ENCODE results near the gene SLC10A7. TPM values are rescaled to one million over a fixed set of nuclear protein-coding genes. Genes with fewer than 3 reads are reported as not detected.
A peak's percentile ranks its signal among the peaks of the same experiment; 100 is the strongest.

SLC10A7 gene
- total and polyA plus RNA-seq, 4 donors = 7.3 to 25.6 (median 15.5) TPM

DNA sequence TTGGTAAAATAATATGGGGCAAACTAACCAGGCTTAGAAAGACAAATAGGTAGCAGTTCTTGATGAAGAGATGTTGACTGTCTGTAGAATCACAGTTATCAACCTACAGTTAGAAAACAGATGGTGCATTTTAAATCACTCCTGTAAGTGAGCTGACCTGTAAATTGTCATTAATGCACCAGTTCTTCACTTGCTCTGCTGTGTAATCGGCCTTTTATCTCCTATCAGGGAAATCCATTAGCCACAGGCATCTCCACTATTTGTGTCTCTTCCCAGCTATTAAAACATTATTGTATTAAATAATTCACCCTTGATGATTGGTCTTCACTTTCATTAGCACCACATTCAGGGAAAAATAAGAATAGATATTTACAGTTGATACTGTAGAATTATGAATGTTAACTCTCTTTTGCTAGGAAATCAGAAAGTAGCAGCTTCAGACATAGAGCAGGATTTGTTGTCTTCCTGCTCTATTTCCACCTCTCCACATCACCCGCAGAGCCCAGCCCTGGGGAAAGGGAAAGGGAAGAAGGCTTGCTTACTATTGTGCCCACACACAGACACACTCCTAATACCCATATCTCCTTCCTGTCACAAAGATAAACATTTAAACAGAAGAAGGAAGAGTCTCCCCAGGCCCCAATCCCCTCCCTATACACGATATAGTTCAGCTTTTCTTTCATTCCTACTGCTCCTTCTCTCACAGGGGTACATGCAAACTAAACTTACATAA is 210.3 kb downstream of the SLC10A7 start:
- no peaks in the 10 kb centered on the region for H3K27me3 ChIP-seq (ENCODE audit: control insufficient read depth, insufficient read depth, low read length)
- no peak overlapping the region for H3K27ac ChIP-seq (ENCODE audit: low read depth, low read length)
- H3K9me3 ChIP-seq (ENCODE audit: control insufficient read depth, insufficient read depth, low read length) = no peaks in the 10 kb centered on the region
- no peaks in the 10 kb centered on the region for H3K36me3 ChIP-seq (ENCODE audit: control insufficient read depth, insufficient read depth, low read length)
- no peaks in the 10 kb centered on the region for H3K4me1 ChIP-seq (ENCODE audit: control insufficient read depth, insufficient read depth, low read length)
- WGBS (ENCODE audit: insufficient coverage) = no CpG with 5 or more reads among the region's 3 CpGs
- H3K4me3 ChIP-seq (ENCODE audit: low read depth, low read length) = no peak overlapping the region
- DNase-seq (ENCODE audit: low read depth in 4 of 6, low spot score in 6 of 6) = peak in 1 of 6 donors; percentile 74

DNA sequence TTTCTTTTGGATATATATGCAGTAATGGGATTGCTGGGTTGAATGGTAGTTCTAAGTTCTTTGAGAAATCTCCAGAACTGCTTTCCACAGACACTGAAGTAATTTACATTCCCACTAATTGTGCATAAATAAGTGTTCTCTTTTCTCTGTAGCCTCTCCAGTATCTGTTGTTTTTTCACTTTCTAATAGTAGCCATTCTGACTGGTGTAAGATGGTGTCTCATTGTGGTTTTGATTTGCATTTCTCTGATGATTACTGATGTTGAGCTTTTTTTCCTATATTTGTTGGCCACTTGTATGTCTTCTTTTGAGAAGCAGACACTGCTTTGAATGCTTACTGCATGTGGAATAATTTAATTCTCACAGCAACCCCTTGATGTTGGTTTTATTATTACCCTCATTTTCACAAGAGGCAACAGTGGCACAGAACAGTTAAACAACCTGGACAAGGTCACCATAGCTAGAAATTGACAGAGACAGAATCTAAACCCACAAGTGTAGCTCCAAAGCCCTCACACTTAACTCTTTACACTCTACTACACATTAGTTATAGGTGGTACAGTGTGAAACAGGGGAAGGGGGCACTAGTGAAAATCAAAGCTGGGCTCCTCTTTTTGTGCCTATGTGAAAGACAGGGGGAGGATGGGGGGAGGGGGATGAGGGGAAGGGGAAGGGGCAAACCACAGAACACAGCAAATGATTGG is 211.3 kb downstream of the SLC10A7 start:
- no peaks in the 10 kb centered on the region for H3K36me3 ChIP-seq (ENCODE audit: control insufficient read depth, insufficient read depth, low read length)
- H3K27me3 ChIP-seq (ENCODE audit: control insufficient read depth, insufficient read depth, low read length) = no peaks in the 10 kb centered on the region
- no peaks in the 10 kb centered on the region for H3K4me1 ChIP-seq (ENCODE audit: control insufficient read depth, insufficient read depth, low read length)
- no peaks in the 10 kb centered on the region for H3K9me3 ChIP-seq (ENCODE audit: control insufficient read depth, insufficient read depth, low read length)
- no peak for DNase-seq (ENCODE audit: low read depth in 4 of 6, low spot score in 6 of 6)
- no peak overlapping the region for H3K4me3 ChIP-seq (ENCODE audit: low read depth, low read length)
- H3K27ac ChIP-seq (ENCODE audit: low read depth, low read length) = no peak overlapping the region

DNA sequence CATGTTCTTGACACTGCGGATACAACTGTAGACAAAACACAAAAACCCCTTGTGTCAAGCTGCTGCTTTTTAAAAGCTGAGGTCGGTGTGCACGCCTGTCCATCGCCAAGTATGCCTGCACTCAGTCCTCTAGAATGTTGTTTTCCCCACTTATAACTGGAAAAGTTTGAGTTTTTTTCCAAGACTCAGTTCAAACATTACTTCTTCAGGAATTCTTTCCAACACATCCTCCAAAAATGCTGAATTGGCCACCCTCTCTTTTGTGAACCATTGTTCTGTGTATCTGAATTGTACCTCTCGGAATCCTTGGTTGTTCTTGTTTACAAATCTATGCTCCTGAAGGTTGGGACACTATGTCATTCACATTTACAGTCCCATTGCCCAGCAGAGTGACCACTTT is 212.8 kb downstream of the SLC10A7 start:
- Histone ChIP-seq H3K9me3 (ENCODE audit: control insufficient read depth, insufficient read depth, low read length) (no peaks in the 10 kb centered on the region), H3K27ac (ENCODE audit: low read depth, low read length) (no peak overlapping the region), H3K36me3 (ENCODE audit: control insufficient read depth, insufficient read depth, low read length) (no peaks in the 10 kb centered on the region), H3K4me3 (ENCODE audit: low read depth, low read length) (no peak overlapping the region), H3K4me1 (ENCODE audit: control insufficient read depth, insufficient read depth, low read length) (no peaks in the 10 kb centered on the region), H3K27me3 (ENCODE audit: control insufficient read depth, insufficient read depth, low read length) (no peaks in the 10 kb centered on the region)
- WGBS (ENCODE audit: insufficient coverage) = 53% methylated on average over 3 of the region's 5 CpGs
- DNase-seq (ENCODE audit: low read depth in 4 of 6, low spot score in 6 of 6) = no peak

- H3K27me3 ChIP-seq (ENCODE audit: control insufficient read depth, insufficient read depth, low read length) = no peaks in the 10 kb centered on the region
- H3K4me1 ChIP-seq (ENCODE audit: control insufficient read depth, insufficient read depth, low read length) = no peaks in the 10 kb centered on the region
- H3K36me3 ChIP-seq (ENCODE audit: control insufficient read depth, insufficient read depth, low read length) = no peaks in the 10 kb centered on the region
- DNase-seq (ENCODE audit: low read depth in 4 of 6, low spot score in 6 of 6) = no peak
- H3K27ac ChIP-seq (ENCODE audit: low read depth, low read length) = no peak overlapping the region
- H3K4me3 ChIP-seq (ENCODE audit: low read depth, low read length) = no peak overlapping the region
- 100% methylated on average over 2 of the region's 2 CpGs for WGBS (ENCODE audit: insufficient coverage)
- no peaks in the 10 kb centered on the region for H3K9me3 ChIP-seq (ENCODE audit: control insufficient read depth, insufficient read depth, low read length)
Measured at GRCh38 chr4:146302822-146303221, 218.9 kb downstream of the SLC10A7 start.

DNA sequence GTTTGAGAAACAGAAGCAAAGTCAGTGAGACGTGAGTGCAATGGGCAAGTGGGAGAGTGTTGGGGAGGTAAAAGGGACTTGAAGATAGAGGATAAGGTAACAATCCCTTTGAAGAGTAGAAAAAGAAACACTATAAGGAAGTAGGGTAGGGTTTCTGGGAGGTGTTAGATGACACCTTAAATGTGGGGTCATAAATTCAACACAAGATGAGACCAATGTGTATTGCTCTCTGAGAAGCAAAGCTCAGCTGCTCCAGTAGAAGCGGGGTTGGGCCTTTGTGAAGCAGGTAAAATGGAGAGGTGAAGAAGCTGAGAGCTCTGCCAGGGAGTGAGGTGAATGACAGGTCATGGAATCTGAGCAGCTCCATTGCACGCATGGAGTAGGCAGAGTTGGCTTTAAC is 222.1 kb downstream of the SLC10A7 start:
- Histone ChIP-seq H3K4me1 (ENCODE audit: control insufficient read depth, insufficient read depth, low read length) (no peaks in the 10 kb centered on the region), H3K9me3 (ENCODE audit: control insufficient read depth, insufficient read depth, low read length) (no peaks in the 10 kb centered on the region), H3K27ac (ENCODE audit: low read depth, low read length) (no peak overlapping the region), H3K4me3 (ENCODE audit: low read depth, low read length) (no peak overlapping the region), H3K36me3 (ENCODE audit: control insufficient read depth, insufficient read depth, low read length) (no peaks in the 10 kb centered on the region), H3K27me3 (ENCODE audit: control insufficient read depth, insufficient read depth, low read length) (no peaks in the 10 kb centered on the region)
- WGBS (ENCODE audit: insufficient coverage) = 91% methylated on average over 3 of the region's 3 CpGs
- DNase-seq (ENCODE audit: low read depth in 4 of 6, low spot score in 6 of 6) = no peak

- Histone ChIP-seq H3K4me1 (ENCODE audit: control insufficient read depth, insufficient read depth, low read length) (no peaks in the 10 kb centered on the region), H3K27ac (ENCODE audit: low read depth, low read length) (no peak overlapping the region), H3K4me3 (ENCODE audit: low read depth, low read length) (no peak overlapping the region), H3K9me3 (ENCODE audit: control insufficient read depth, insufficient read depth, low read length) (no peaks in the 10 kb centered on the region), H3K27me3 (ENCODE audit: control insufficient read depth, insufficient read depth, low read length) (no peaks in the 10 kb centered on the region), H3K36me3 (ENCODE audit: control insufficient read depth, insufficient read depth, low read length) (no peaks in the 10 kb centered on the region)
- WGBS (ENCODE audit: insufficient coverage) = no CpG with 5 or more reads among the region's 2 CpGs
- DNase-seq (ENCODE audit: low read depth in 4 of 6, low spot score in 6 of 6) = peak in 1 of 6 donors; percentile 46
Measured at GRCh38 chr4:146294776-146295175, 227.0 kb downstream of the SLC10A7 start.

DNA sequence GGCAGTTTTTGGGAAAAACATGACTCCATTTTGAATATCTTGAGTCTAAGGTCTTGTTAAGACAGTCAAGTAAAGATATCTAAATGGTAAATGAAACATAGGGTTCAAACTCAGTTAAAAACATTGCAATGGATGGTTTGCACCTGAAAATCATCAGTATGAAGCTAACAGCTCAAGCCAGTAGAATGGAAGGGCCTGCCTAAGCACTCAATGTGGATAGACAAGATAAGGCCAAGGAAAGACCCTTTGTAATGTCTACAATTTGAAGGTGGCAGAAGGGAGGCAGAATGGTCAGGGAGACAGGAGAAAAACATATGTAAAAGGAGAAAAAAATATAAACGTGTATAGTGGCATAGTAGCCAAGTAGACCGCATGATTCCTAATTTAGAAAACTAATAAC is 229.2 kb downstream of the SLC10A7 start:
- Histone ChIP-seq H3K27ac (ENCODE audit: low read depth, low read length) (no peak overlapping the region), H3K9me3 (ENCODE audit: control insufficient read depth, insufficient read depth, low read length) (no peaks in the 10 kb centered on the region), H3K36me3 (ENCODE audit: control insufficient read depth, insufficient read depth, low read length) (no peaks in the 10 kb centered on the region), H3K4me3 (ENCODE audit: low read depth, low read length) (no peak overlapping the region), H3K4me1 (ENCODE audit: control insufficient read depth, insufficient read depth, low read length) (no peaks in the 10 kb centered on the region), H3K27me3 (ENCODE audit: control insufficient read depth, insufficient read depth, low read length) (no peaks in the 10 kb centered on the region)
- no peak for DNase-seq (ENCODE audit: low read depth in 4 of 6, low spot score in 6 of 6)
- no CpG with 5 or more reads among the region's 2 CpGs for WGBS (ENCODE audit: insufficient coverage)

DNA sequence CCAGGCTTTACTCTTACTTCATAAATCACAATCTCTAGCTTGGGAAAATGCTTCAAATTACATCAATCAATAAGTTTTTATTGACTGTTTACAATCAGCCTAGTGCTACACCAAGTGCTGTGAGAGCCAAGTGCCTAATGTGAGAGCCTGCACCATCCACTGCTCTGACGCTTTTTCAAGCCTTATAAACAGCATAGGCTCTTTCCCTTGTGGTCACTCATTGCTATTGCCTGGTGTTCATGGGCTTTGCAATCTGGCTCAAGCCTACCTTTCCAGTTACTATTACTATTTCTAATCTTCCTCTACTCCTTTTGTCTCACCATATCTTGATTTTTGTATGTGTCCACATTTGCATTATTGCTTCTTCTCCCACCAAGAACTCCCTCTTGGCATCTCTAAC is 230.4 kb downstream of the SLC10A7 start:
- WGBS (ENCODE audit: insufficient coverage) = 83% methylated on average over 1 of the region's 1 CpG

DNA sequence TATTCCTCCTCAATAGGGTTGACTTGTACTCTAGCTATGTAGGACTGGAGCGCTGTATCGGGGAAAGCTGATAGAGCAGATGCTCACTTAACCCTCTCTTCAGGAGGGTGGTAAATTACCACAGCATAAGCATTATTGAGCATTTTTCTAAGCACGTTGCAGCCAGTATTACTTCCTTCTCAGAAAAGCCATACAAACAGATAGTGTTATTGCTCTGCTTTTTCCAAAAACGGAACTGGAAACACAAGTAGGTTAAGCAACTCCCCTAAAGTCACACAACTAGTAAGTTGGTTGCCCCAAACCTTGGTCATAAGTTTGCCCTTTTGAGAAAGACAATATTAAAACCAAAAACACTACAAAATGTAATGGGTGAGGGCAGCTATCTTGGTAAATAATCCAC is 233.5 kb downstream of the SLC10A7 start:
- Histone ChIP-seq H3K36me3 (ENCODE audit: control insufficient read depth, insufficient read depth, low read length) (peaks cover 14% of the 10 kb centered on the region), H3K4me1 (ENCODE audit: control insufficient read depth, insufficient read depth, low read length) (no peaks in the 10 kb centered on the region), H3K9me3 (ENCODE audit: control insufficient read depth, insufficient read depth, low read length) (no peaks in the 10 kb centered on the region), H3K27ac (ENCODE audit: low read depth, low read length) (no peak overlapping the region), H3K4me3 (ENCODE audit: low read depth, low read length) (no peak overlapping the region), H3K27me3 (ENCODE audit: control insufficient read depth, insufficient read depth, low read length) (no peaks in the 10 kb centered on the region)
- 86% methylated on average over 3 of the region's 4 CpGs for WGBS (ENCODE audit: insufficient coverage)
- no peak for DNase-seq (ENCODE audit: low read depth in 4 of 6, low spot score in 6 of 6)

More for the DNA sequence above, 230.4 kb downstream of the SLC10A7 start:
- Histone ChIP-seq H3K27me3 (ENCODE audit: control insufficient read depth, insufficient read depth, low read length) (no peaks in the 10 kb centered on the region), H3K4me3 (ENCODE audit: low read depth, low read length) (no peak overlapping the region), H3K36me3 (ENCODE audit: control insufficient read depth, insufficient read depth, low read length) (peaks cover 8% of the 10 kb centered on the region), H3K27ac (ENCODE audit: low read depth, low read length) (no peak overlapping the region), H3K4me1 (ENCODE audit: control insufficient read depth, insufficient read depth, low read length) (no peaks in the 10 kb centered on the region), H3K9me3 (ENCODE audit: control insufficient read depth, insufficient read depth, low read length) (no peaks in the 10 kb centered on the region)
- DNase-seq (ENCODE audit: low read depth in 4 of 6, low spot score in 6 of 6) = no peak

- Histone ChIP-seq H3K4me3 (ENCODE audit: low read depth, low read length) (no peak overlapping the region), H3K27me3 (ENCODE audit: control insufficient read depth, insufficient read depth, low read length) (no peaks in the 10 kb centered on the region), H3K4me1 (ENCODE audit: control insufficient read depth, insufficient read depth, low read length) (no peaks in the 10 kb centered on the region), H3K36me3 (ENCODE audit: control insufficient read depth, insufficient read depth, low read length) (peaks cover 14% of the 10 kb centered on the region), H3K9me3 (ENCODE audit: control insufficient read depth, insufficient read depth, low read length) (no peaks in the 10 kb centered on the region), H3K27ac (ENCODE audit: low read depth, low read length) (no peak overlapping the region)
- DNase-seq (ENCODE audit: low read depth in 4 of 6, low spot score in 6 of 6) = no peak
Measured at GRCh38 chr4:146285037-146285436, 236.7 kb downstream of the SLC10A7 start.
